H9 (cell line): ENCODE data around the gene SLTM. TPM values are rescaled to one million over a fixed set of nuclear protein-coding genes. Genes with fewer than 3 reads are reported as not detected.
A peak's percentile ranks its signal among the peaks of the same experiment; 100 is the strongest.

Source experiments
- DNase-seq: peaks from one replicate; pipeline ENCODE4 v3.0.0-alpha.2; 2017
- H2AFZ ChIP-seq: one replicate; pipeline ENCODE4 v1.6.1; 2013; ENCODE audit warnings: mild to moderate bottlenecking, low read length, control low read depth, moderate library complexity
- H2AK5ac ChIP-seq: 2 replicates; pipeline ENCODE4 v1.6.1; 2013; ENCODE audit warnings: low read length, control low read depth, mixed read lengths; ENCODE audit not compliant: insufficient read length
- H2BK120ac ChIP-seq: one replicate; pipeline ENCODE4 v1.6.1; 2013; ENCODE audit warnings: low read depth, mild to moderate bottlenecking, low read length, control low read depth, inconsistent platforms; ENCODE audit not compliant: poor library complexity, severe bottlenecking
- H2BK12ac ChIP-seq: 2 replicates; pipeline ENCODE4 v1.6.1; 2013; ENCODE audit warnings: low read length, control low read depth, mixed read lengths, low read depth; ENCODE audit not compliant: insufficient read length
- H2BK15ac ChIP-seq: 2 replicates; pipeline ENCODE4 v1.6.1; 2013; ENCODE audit warnings: low read depth, low read length, control low read depth
- H2BK20ac ChIP-seq: one replicate; pipeline ENCODE4 v1.6.1; 2013; ENCODE audit warnings: low read depth, mild to moderate bottlenecking, low read length, control low read depth, inconsistent platforms; ENCODE audit not compliant: poor library complexity, severe bottlenecking
- H2BK5ac ChIP-seq: 2 replicates; pipeline ENCODE4 v1.6.1; 2013; ENCODE audit warnings: low read length, control low read depth, mixed read lengths; ENCODE audit not compliant: insufficient read length
- H3K14ac ChIP-seq: 2 replicates; pipeline ENCODE4 v1.6.1; 2013; ENCODE audit warnings: low read length, control low read depth; ENCODE audit not compliant: insufficient read depth
- H3K18ac ChIP-seq: 2 replicates; pipeline ENCODE4 v1.6.1; 2013; ENCODE audit warnings: low read depth, mild to moderate bottlenecking, mixed read lengths, low read length, control low read depth; ENCODE audit not compliant: insufficient read length
- H3K23ac ChIP-seq: 2 replicates; pipeline ENCODE4 v1.6.1; 2013; ENCODE audit warnings: low read length, control low read depth, mixed read lengths, low read depth; ENCODE audit not compliant: insufficient read length
- H3K23me2 ChIP-seq: 2 replicates; pipeline ENCODE4 v1.6.1; 2013; ENCODE audit warnings: low read depth, mild to moderate bottlenecking, mixed read lengths, low read length, control low read depth; ENCODE audit not compliant: insufficient read length, poor library complexity, severe bottlenecking
- H3K27ac ChIP-seq: 2 replicates; pipeline ENCODE4 v1.5.1; 2013; ENCODE audit warnings: low read length, control low read depth, mixed read lengths, low read depth; ENCODE audit not compliant: insufficient read length
- H3K27me3 ChIP-seq: 2 replicates; pipeline ENCODE4 v1.6.1; 2013; ENCODE audit warnings: low read length, control low read depth, inconsistent platforms; ENCODE audit not compliant: insufficient read depth
- H3K4ac ChIP-seq: 2 replicates; pipeline ENCODE4 v1.6.1; 2013; ENCODE audit warnings: low read depth, mild to moderate bottlenecking, control low read depth, inconsistent platforms, low read length, moderate library complexity
- H3K4me1 ChIP-seq: 2 replicates; pipeline ENCODE4 v1.6.1; 2013; ENCODE audit warnings: low read length, control low read depth, inconsistent platforms; ENCODE audit not compliant: insufficient read depth
- H3K4me2 ChIP-seq: 2 replicates; pipeline ENCODE4 v1.6.1; 2013; ENCODE audit warnings: low read length, control low read depth, mixed read lengths; ENCODE audit not compliant: insufficient read length, insufficient read depth
- H3K56ac ChIP-seq: 2 replicates; pipeline ENCODE4 v1.6.1; 2013; ENCODE audit warnings: low read depth, mild to moderate bottlenecking, mixed read lengths, low read length, control low read depth; ENCODE audit not compliant: insufficient read length
- H3K79me1 ChIP-seq: 2 replicates; pipeline ENCODE4 v1.6.1; 2013; ENCODE audit warnings: low read depth, mild to moderate bottlenecking, moderate library complexity, low read length, control low read depth, inconsistent platforms; ENCODE audit not compliant: insufficient read depth, poor library complexity, severe bottlenecking
- H3K79me2 ChIP-seq: 2 replicates; pipeline ENCODE4 v1.6.1; 2013; ENCODE audit warnings: low read length, control low read depth, inconsistent platforms; ENCODE audit not compliant: insufficient read depth
- H3K9ac ChIP-seq: 2 replicates; pipeline ENCODE4 v1.6.1; 2013; ENCODE audit warnings: low read length, control low read depth, mixed read lengths; ENCODE audit not compliant: insufficient read length; ENCODE audit errors: extremely low read depth
- H3K9me3 ChIP-seq: one replicate; pipeline ENCODE4 v1.6.1; 2013; ENCODE audit warnings: low read depth, low read length, inconsistent platforms; ENCODE audit not compliant: control insufficient read depth
- H3T11ph ChIP-seq: one replicate; pipeline ENCODE4 v1.6.1; 2013; ENCODE audit warnings: mild to moderate bottlenecking, low read length, control low read depth, inconsistent platforms
- H4K20me1 ChIP-seq: one replicate; pipeline ENCODE4 v1.6.1; 2013; ENCODE audit not compliant: control insufficient read depth, insufficient read length, insufficient read depth
- H4K5ac ChIP-seq: 2 replicates; pipeline ENCODE4 v1.6.1; 2013; ENCODE audit warnings: low read depth, mild to moderate bottlenecking, mixed read lengths, low read length, control low read depth; ENCODE audit not compliant: insufficient read length
- H4K8ac ChIP-seq: replicated peaks from 2 replicates; pipeline ENCODE4 v1.6.1; 2013; ENCODE audit warnings: low read length, control low read depth, mixed read lengths, low read depth; ENCODE audit not compliant: insufficient read length
- H4K91ac ChIP-seq: 2 replicates; pipeline ENCODE4 v1.6.1; 2013; ENCODE audit warnings: low read depth, mild to moderate bottlenecking, moderate library complexity, mixed read lengths, low read length, control low read depth; ENCODE audit not compliant: insufficient read length
- H3K27ac Mint-ChIP-seq, 3 experiments: 2 replicates in 2 of 3; 3 replicates in 1 of 3; pipeline ENCODE4 v1.8.0; 2020 to 2021; ENCODE audit warnings: mixed read lengths in 3 of 3, mild to moderate bottlenecking in 1 of 3, moderate library complexity in 1 of 3
- H3K27me3 Mint-ChIP-seq: 2 replicates; pipeline ENCODE4 v1.8.0; 2021; ENCODE audit warnings: low read depth, mild to moderate bottlenecking, moderate library complexity, mixed read lengths
- H3K36me3 Mint-ChIP-seq, 3 experiments: 2 replicates in 2 of 3; 3 replicates in 1 of 3; pipeline ENCODE4 v1.8.0; 2020 to 2021; ENCODE audit warnings: low read depth in 3 of 3, mixed read lengths in 3 of 3; ENCODE audit not compliant: insufficient read depth in 1 of 3
- H3K4me1 Mint-ChIP-seq, 2 experiments: 2 replicates each; pipeline ENCODE4 v1.8.0; 2020; ENCODE audit warnings: mixed read lengths in 2 of 2
- H3K4me3 Mint-ChIP-seq, 2 experiments: 2 replicates in 1 of 2; 3 replicates in 1 of 2; pipeline ENCODE4 v1.8.0; 2020 to 2021; ENCODE audit warnings: mild to moderate bottlenecking in 2 of 2, mixed read lengths in 2 of 2, moderate library complexity in 1 of 2
- H3K9me3 Mint-ChIP-seq, 2 experiments: 2 replicates in 1 of 2; 3 replicates in 1 of 2; pipeline ENCODE4 v1.8.0; 2020; ENCODE audit warnings: mild to moderate bottlenecking in 2 of 2, mixed read lengths in 2 of 2, moderate library complexity in 1 of 2
- CTCF ChIP-seq: fragments of 200-600 bp; sonication (generic); conservative IDR thresholded peaks from 3 replicates; pipeline ENCODE4 v1.8.0; 2021; ENCODE audit warnings: antibody characterized with exemption, mild to moderate bottlenecking
- WGBS: extraction: QIAGEN DNeasy Blood & Tissue Kit; methylation state at CpG from one replicate; pipeline ENCODE4 v1.1.7; 2013; ENCODE audit warnings: missing lambda C conversion rate, low lambda C conversion rate, mixed read lengths; ENCODE audit not compliant: insufficient read length; ENCODE audit errors: extremely low coverage; 5-methylcytosine and 5-hydroxymethylcytosine counted together
- total RNA-seq: library from RNA; stranded (reverse); gene quantifications from 2 replicates; pipeline ENCODE4 v1.2.1, GENCODE V29; 2021

The SLTM gene
- total RNA-seq, 1 experiment from 2014 or later = 132 TPM

- no peaks in the 10 kb centered on the region for H3K27me3 Mint-ChIP-seq
- WGBS = no CpG with 5 or more reads among the region's 6 CpGs
- no peak overlapping the region for H3T11ph ChIP-seq
- no peaks in the 10 kb centered on the region for H4K20me1 ChIP-seq
- no peak overlapping the region for H2AK5ac ChIP-seq
- H3K27ac Mint-ChIP-seq = peak overlapping the region; percentile 97 to 99 (median 97)
- peaks cover 14 to 44% (median 21%) of the 10 kb centered on the region in 3 experiments for H3K36me3 Mint-ChIP-seq
- H3K23ac ChIP-seq = no peak overlapping the region
- no peak overlapping the region for H4K5ac ChIP-seq
- no peak overlapping the region for H2AFZ ChIP-seq
- no peak for DNase-seq
- H3K4me1 Mint-ChIP-seq = peaks cover 30 to 31% of the 10 kb centered on the region in 2 experiments
- no peak overlapping the region for H2BK5ac ChIP-seq
- no peak overlapping the region for H3K18ac ChIP-seq
- no peak overlapping the region for H4K8ac ChIP-seq
- H2BK120ac ChIP-seq = no peak overlapping the region
- no peak overlapping the region for H2BK15ac ChIP-seq
- no peak for TF ChIP-seq CTCF
- no peak overlapping the region for H3K14ac ChIP-seq
- peaks cover 6% of the 10 kb centered on the region; the same call in 1 of the 2 replicates for H3K4me1 ChIP-seq
- no peak overlapping the region for H3K27ac ChIP-seq
- peaks cover 5% of the 10 kb centered on the region for H3K23me2 ChIP-seq
- H3K4ac ChIP-seq = no peak overlapping the region
- peaks cover 19% of the 10 kb centered on the region for H3K79me2 ChIP-seq
- no peak overlapping the region for H4K91ac ChIP-seq
- peak overlapping the region; percentile 98 to 99 for H3K4me3 Mint-ChIP-seq
- no peak overlapping the region for H2BK12ac ChIP-seq
- no peak overlapping the region for H2BK20ac ChIP-seq
- H3K9ac ChIP-seq = peak overlapping the region; percentile 94
- H3K27me3 ChIP-seq = no peaks in the 10 kb centered on the region
- peaks cover 4% of the 10 kb centered on the region for H3K79me1 ChIP-seq
- no peak overlapping the region for H3K56ac ChIP-seq
- peaks cover 0 to 2% of the 10 kb centered on the region in 2 experiments; a peak in 2 of 5 replicates for H3K9me3 Mint-ChIP-seq
- H3K4me2 ChIP-seq = peak overlapping the region; percentile 76
- H3K9me3 ChIP-seq = no peaks in the 10 kb centered on the region
Measured at GRCh38 chr15:58931987-58932588, 1.4 kb downstream of the SLTM start.
